NCI-H2227 (cell line): ENCODE measurements around the gene FHIT.
"Not testable (repeated sequence)": the region's sequence is repeated elsewhere in the genome, so short reads cannot be mapped to it uniquely, and the experiment has no call there.

Experiments
- DNase-seq: peaks from one replicate; lab custom pipeline; 2025; ENCODE audit not compliant: unreplicated experiment; lab: John Stamatoyannopoulos, UW

Gene FHIT

DNA sequence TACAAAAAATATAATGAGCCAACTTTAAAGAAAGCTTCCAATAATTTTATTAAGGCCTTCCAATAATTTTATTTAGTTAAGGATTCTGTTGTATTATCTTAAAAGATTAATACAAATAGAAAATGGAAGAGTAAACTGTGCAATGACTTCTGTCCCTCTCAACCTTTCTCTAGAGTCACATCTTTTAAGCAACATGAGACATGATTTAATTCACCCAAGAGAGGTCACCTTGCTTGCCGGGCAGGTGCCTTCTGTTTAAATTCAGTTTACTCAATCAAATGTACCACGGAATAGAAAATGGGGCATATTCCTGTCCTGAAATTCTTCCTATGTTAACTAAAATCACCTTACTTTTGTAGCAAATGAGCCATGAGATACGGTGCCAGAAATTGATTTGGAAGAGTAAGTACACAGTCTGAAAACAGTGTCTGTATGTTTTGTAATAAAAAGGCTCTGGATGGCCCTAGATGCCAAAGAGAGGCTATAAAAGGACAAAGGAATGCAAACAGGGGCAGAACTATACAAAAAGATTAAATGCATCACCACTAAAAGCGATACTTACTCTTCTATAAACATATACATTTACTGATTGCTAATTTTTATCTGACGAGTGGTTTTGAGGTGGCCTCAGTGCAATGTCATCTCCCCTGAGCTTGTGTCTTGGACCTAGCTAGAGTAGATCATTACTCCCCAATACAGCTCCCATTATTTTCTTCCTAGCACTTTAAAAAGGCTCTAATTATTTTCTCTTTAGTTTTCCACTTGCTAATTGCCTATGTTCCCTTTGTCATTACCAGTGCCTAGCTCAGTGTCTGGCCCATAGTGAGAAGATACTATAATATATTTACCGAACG lies 134.0 kb downstream of the FHIT start:
- DNase-seq, result no peak

DNA sequence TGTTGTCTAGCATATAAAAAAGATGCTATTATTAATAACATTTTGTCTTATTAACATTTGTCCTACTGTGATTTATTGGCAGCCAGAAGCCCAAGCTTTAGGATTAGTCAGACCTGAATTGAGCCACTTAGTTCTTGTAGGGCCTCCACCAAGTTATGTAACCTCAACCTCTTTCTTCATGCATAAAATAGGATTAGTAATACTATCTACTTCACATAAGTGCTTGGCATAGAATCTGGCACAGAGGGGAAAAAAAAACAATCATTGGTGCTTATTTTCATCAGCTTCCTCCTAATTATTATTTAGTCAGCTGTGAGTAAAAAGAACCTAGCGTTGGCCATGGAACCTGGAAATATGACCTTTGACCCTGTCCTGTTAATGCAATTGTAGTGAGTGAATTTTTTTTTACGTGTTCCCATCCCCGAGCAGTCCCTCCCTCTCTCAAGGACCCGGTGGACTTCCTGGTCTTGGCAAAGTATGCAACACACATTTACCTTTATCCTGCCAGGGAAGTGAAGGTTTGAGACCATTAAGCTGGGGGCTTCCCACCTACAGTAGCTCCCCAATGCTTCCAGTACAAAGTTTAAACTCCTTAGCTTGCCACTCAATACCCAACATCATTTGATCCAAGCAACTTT lies 136.8 kb downstream of the FHIT start:
- no peak for DNase-seq

DNA sequence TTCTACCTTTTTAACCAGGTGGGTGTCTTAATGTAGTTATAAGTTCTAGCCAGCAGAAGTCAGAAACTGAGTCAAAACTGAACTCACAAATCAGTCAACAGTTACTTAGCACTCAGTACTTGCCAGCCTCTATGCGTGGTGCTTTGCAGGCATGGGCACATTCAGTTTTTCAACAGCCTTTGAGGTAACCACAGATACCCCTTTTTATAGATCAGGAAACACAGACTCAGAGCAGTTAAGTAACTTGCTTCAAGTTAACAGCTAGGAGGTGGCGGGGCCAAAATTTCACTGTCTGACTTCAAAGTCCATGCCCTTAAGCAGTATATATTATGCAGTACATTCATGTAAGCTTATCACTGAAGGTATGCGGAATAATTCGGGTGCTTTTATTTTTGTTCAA lies 139.4 kb downstream of the FHIT start:
- DNase-seq, result no peak

DNA sequence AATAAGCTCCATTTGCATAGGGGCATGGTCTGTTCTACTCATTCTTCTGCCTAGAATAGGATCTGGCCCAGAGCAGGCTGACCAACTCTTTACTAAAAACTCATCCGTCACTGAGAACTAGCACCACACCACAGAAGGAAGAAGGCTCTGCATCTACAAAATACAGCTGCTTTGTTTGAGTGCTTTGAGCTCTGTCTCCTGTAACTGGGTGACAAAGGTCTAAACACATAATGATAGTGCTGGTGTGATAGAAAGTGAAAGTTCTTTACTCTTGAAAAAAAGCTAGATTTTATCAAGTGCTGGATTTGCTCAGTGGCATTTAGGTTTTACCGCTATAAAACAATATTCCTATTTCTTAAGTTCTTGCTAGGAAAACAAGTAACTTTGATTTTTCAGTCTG lies 140.7 kb downstream of the FHIT start:
- DNase-seq, result no peak

DNA sequence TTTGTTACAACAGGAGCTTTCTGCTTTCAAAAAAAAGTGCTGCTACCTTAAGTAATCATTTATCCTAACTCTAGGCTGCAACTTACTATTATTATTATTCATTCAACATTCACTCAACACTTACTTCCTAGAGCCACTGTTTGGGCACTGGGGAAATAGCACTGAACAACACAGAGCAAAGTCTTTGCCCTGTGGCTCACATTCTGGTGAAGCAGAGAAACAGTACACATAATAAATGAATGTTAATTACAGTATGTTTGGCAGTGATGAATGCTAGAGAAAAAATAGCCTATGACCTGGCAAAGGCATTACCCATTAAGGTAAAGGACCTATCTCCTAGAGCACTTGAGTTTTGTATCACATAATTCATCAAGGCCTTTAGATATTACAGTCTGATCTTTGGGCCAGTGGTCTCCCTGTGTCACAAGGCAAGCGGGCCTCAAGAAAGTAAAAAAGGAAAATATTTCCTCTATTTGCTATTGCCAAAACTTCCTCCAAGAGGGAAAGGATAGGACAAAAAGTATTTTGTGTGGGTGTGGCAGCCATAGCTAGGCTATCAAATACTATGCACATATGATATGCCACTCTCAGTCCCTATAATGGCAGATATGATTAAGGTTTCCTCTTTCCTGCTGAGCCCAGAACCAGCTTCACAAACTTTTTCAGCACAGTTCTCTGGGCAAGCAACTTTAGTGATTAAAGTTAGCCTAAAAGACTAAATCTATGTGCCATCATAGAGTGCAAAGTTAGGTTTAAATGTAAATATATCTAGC lies 142.8 kb downstream of the FHIT start:
- DNase-seq, result no peak

DNA sequence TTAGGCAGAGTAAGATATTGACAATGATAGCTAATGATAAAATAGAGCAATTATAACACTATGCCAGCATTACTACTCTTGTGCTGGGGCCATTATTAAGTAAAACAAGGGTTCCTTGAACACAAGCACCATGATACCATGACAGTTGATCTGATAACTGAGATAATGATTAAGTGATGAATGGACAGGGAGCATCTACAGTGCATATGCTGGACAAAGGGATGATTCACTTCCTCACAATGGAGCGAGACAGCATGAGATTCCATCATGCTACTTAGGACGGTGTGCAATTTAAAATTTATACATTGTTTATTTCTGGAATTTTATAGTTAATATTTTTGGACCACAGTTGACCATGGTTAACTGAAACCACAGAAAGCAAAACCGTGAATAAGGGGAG lies 156.6 kb downstream of the FHIT start:
- DNase-seq, result no peak

DNA sequence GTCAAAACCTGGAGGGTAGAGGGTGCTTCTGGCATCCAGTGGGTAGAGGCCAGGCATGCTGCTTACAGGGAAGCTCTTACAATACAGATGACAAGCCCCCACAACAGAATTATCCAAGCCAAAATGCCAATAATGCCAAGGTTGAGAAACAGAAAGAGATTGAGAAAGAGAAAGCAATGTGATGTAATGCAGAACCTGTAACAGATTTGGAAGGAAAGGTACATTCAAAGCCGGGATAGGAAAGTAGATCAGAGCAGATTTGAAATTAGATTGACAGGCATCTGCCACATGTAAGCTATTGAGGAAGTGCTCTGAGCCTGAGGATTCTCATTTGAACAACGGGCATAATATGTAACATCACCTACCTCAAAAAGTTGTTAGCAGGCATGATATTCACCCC lies 157.9 kb downstream of the FHIT start:
- DNase-seq, result no peak

DNA sequence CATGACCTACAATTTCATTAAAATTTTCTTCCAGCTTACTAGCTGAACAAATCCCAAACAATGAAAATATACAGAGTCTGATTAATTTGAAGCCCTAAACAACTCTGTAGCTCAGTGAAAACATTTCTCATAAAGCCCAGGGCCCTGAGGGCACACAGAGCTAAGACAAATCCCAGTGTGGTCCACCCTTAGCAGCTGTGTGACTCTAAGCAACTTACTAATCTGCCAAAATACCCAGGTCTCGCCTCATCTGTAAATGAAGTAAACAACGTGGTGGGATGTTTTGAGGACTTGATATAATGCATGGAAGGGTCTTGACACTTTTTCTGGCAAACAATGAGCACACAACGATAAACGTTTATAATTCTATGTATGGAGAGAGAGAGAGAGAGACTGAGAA lies 158.4 kb downstream of the FHIT start:
- DNase-seq, result no peak

DNA sequence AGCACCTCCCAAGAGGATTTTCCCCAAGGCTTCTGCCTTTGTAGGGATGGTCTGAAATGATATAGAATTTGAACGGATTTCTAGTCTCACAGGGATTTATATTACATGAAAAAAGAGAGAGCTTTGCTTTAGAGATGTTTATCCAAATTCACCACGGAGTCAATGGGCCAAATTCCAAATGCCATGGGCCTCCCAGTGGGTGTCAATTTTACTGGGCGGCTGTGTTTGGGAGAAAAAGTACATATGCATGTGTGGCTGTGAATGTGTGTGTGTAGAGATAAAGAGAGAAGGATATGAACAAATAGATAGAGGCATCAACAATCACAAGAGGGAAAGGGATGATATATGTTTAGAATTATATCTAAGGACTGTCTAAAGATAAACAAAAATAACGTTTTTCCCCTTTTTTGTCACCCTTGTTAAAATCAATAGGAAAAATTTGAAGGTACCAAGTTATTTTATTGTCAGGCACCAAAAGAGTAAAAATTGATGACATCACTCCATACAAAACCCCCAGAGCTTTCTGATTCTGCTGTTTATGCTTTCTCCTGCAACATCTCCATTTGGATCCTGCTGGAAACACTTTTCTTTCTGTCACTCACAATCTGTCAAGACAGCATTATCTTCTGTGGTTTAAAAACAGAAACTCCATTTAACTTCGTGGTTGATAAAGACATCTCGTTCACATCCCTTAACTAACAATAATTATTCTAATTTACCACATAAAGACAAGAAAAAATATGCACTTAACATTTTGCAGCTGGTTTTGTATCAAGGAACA lies 160.7 kb downstream of the FHIT start:
- no peak for DNase-seq

DNA sequence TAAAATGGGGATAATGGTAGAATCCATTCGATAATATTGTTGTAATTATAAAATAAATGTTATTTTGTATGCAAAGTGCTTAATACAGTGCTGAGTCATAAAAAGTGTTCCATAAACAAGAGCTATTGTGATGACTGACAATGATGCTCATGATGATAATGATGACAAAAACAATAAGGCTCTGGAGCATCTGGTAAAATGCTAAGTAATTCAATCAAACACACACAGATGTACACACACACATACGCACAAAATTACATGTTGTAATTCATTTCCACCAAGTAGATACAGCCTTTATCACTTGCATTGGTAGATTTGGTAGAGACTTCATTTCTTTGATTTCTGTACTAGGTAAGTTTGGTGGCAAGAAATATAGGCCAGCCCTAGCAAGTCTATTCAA lies 163.8 kb downstream of the FHIT start:
- no peak for DNase-seq

DNA sequence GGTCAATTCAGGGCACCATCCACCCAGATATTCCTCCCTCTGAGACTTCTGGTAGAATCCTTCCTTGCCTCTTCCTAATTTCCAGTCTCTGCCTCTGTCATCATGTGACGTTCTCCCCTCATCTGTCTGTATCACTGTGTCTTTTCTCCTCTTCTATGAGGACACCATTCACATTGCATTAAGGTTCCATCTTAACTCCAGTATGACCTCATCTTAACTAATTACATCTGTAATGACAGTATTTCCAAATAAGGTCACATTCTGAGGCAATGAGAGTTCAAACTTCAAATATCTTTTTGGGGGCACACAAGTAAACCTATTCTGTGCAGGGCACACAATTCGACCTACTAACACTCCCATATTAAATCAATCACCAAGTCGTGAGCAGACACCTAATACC lies 169.7 kb downstream of the FHIT start:
- no peak for DNase-seq

DNA sequence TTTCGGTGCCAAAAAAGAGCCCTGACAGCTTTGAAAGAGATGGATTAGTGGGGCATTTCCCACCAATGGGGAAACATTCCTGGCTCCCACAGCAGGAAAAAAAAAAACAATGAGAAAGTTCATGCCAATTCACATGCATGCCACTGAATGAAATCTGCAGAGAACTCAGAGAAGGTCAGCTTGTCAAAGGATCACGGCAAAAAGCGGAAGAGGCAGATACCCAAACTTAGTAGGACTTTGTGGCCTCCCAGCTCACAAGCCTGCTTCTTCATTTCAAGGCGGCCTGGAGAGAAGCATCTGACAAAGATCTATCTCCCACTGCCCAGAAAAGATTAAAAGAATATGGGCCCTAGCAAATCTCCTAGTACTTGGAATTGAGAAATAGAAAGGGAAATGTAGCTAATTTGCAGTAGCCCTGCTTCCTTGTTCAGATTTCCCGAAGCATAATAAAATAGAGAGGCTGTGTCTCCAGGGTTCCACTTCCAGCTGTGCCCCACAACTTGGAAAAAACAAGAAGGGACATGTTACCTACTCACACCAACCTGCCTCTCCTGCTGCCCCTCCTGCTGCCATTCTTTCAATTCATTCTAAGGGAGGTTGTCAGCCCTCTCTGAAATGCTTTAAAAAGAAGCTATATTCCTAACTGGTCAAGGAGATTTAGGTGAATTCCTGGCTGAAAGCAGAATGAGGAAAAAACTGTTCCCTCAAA lies 170.4 kb downstream of the FHIT start:
- no peak for DNase-seq

DNA sequence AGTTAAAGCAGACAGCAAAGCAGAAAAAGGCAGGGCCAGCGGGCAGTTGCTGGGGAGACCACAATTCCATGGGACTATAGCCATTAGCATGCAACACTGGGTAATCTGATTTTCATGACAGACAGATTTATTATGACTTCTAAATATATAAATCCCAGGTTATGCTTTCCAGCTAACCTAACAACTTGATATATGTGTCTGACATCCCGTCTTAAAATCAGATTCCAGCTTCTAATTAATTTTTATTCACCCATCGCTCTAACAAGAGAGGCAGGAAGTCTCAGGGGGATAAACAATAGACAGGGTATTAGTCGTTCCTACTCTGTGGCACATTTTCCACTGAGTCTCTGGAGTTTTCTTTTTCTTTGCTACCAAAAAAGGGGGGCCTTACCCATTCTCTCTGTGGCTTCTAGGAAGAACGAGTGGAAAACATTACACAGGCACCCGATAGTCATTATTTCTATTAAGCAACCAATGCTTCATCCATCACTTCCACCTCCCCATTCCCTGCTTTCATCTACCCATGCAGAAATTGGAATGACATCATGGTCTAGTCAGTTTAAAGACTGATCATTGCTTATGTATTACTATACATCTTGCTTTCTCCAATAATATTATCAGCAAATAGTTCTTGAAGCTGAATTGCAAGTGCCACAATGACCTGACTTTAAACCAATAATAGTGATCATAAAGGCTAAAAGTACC lies 173.1 kb downstream of the FHIT start:
- DNase-seq, result no peak

DNA sequence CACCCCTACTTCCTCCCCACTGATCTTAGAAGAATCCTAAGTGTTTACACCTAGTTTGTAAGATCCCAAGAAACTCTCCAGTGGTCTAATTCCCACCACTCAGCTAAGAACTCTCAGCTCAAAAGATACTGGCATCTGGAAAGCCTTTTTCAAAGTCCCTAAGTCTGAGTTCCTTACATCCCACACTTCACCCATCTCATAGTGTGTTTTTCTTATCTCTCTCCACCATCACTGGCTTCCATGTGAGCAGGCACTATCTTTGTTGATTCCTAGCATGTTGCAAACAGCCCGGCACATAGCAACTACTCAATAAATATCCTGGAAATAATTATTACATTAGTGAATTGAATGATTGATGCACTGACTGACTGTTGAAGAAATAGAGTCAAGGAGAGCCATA lies 173.7 kb downstream of the FHIT start:
- no peak for DNase-seq

DNA sequence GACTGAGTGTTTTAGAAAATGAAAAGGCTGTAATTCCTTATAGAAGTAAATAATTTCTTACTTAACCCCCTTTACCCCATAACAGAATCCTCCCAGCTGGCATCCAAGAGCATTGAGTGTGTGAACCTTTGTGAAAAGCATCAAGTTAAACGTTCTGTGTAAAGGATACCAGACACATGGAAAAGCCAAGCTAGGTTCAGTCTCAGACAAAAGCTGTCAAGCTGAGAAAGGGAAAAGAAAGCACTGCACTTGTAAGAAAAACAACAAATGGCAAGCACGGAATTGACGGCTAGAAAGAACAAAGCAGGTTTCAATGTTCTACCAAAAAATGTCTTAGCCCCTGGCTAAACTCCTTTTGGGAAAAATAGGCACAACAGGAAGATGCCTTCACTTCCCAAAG lies 176.5 kb downstream of the FHIT start:
- DNase-seq, result no peak

DNA sequence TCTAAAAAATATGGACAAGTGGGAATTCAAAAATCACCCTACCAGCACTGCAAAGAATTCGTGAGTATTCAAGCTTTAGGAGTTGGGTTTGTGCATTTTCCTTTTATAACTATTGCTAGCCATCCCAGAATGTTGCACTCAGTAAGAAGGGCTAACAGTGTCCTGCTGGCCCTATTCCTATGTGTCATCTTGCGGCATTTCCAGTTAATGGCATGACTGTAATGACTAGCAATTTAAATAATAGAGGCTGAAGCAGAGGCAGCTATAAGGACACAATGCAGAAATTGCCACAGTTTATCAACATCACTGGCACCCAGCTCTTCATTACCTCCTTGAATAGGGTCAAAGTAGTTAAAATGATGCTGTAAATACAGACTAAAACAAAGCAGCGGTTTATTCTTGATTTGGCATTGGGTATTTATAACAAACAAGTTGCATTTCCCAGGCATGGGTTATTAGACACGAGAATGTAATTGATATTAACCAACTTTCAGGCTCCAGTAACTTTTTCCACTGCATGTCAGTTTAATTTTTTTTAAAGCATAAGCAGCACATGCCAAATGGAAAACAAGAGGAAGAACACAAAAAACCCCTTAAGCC lies 177.6 kb downstream of the FHIT start:
- DNase-seq, result peak; percentile 16

DNA sequence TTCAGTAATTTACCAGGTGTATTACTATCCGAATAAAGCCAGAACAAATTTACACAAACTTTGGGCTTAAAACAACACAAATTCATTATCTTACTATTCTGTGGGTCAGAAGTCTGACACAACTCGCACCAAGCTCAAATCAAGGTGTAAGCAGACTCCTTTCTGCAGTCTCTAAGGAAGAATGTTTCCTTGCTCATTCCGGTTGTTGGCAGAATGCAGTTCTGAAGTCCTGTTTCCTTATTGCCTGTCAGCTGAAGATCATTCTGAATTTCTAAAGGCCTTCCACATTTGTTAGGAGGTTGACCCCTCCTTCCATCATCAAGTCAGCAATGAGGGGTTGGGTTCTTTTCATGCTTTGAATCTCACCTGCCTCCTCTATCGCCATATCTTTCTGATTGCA lies 183.2 kb downstream of the FHIT start:
- DNase-seq, result no peak

DNA sequence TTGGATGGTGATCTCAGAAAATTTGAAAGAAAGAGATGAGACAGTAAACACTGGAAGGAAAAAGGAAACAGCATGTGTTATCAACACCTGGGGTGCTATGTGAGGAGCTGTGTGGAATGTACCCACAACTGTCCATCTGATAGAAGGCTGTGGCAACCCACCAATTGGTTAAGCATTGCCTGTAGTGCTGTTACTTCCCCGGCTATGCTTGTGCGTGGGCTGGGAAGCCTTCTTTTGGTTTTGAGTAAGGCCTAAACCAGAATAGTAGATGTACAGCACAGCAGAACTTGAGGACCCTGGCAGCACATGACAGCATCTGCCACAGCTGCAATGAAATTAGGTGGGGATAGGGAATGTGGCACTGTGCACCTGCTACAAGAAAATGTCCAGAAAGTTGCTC lies 184.5 kb downstream of the FHIT start:
- no peak for DNase-seq

DNA sequence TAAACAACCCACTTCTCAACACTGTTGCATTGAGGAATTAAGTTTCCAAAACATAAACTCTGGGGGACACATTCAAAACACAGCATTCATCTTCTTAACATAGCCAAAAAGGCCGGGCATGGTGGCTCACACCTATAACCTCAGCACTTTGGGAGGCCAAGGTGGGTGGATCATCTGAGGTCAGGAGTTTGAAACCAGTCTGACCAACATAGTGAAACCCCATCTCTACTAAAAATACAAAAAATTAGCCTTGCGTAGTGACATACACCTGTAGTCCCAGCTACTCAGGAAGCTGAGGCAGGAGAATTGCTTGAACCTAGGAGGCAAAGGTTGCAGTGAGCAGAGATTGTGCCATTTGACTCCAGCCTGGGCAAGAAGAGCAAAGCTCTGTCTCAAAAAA lies 185.0 kb downstream of the FHIT start:
- not testable (repeated sequence) for DNase-seq
